Testis (tissue), 3 donors: ENCODE results near the gene C8G. TPM values are rescaled to one million over a fixed set of nuclear protein-coding genes. Genes with fewer than 3 reads are reported as not detected.

Experiments
- DNase-seq: peaks from one replicate; pipeline ENCODE4 v3.0.0-alpha.2; 2019
- H3K27ac ChIP-seq, 2 donors: fragments of 200-600 bp; sonication (generic); one replicate each; pipeline ENCODE4 v1.5.1; 2019
- H3K27me3 ChIP-seq: fragments of 200-600 bp; sonication (generic); one replicate; pipeline ENCODE4 v1.5.1; 2019
- H3K36me3 ChIP-seq: fragments of 200-600 bp; sonication (generic); one replicate; pipeline ENCODE4 v1.5.1; 2017; ENCODE audit warnings: low read depth; ENCODE audit errors: missing control alignments
- H3K4me1 ChIP-seq: fragments of 200-600 bp; sonication (generic); one replicate; pipeline ENCODE4 v1.5.1; 2019
- H3K4me3 ChIP-seq, 2 donors: fragments of 200-600 bp; sonication (generic); one replicate each; pipeline ENCODE4 v1.5.1; 2017 to 2019
- H3K9me3 ChIP-seq: fragments of 200-600 bp; sonication (generic); one replicate; pipeline ENCODE4 v1.5.1; 2017
- CTCF ChIP-seq, 3 experiments: fragments of 450-650 bp in 2 of 3; fragments of 200-600 bp in 1 of 3; sonication (generic) in 1 of 3; IDR thresholded peaks; one replicate each; pipeline ENCODE4 v1.5.1; 2016 to 2019; ENCODE audit warnings: antibody characterized with exemption in 3 of 3, mild to moderate bottlenecking in 2 of 3, moderate library complexity in 1 of 3
- POLR2A ChIP-seq: fragments of 450-650 bp; IDR thresholded peaks from one replicate; pipeline ENCODE4 v1.6.1; 2017; ENCODE audit warnings: antibody characterized with exemption, mild to moderate bottlenecking, moderate library complexity
- WGBS, 2 donors: methylation state at CpG; one replicate each; pipeline ENCODE4 v1.1.5; 2018; 5-methylcytosine and 5-hydroxymethylcytosine counted together
- intact Hi-C: fragments of 100-400 bp; cut with DNase I; formaldehyde crosslinking; loops from one replicate; pipeline ENCODE4 v1.15.1; 2023; ENCODE audit warnings: low total_unique reads
- polyA plus RNA-seq: library from polyadenylated mRNA; stranded (reverse); fragments of 350-450 nt; fragmentation: Illumina TruSeq; extraction: RNeasy Lipid Tissue Mini Kit (QIAGEN cat#74804); gene quantifications from one replicate; pipeline ENCODE4 v1.2.3, GENCODE V29; 2014; ENCODE audit warnings: low read depth, low replicate concordance; ENCODE audit not compliant: insufficient read depth
- total RNA-seq, 2 donors: library from RNA; depleted of rRNA; stranded (reverse); fragments of >200 nt; gene quantifications; one replicate each; pipeline ENCODE4 v1.2.3, GENCODE V29; 2016

Gene C8G
- total and polyA plus RNA-seq, 3 donors from 2014 or later: 4.6 to 4.9 (median 4.6) TPM

GRCh38 chr9:136917902-136918301, 27.1 kb upstream of the C8G start:
- no peak for DNase-seq
- WGBS, 2 donors: 92 to 94% methylated on average over 11 of the region's 11 CpGs
- intact Hi-C loops: no loop called here
- TF ChIP-seq POLR2A (no peak), CTCF (IDR thresholded peaks at IDR 0.05) (no peak)
- Histone ChIP-seq H3K27ac (no peak overlapping the region), H3K9me3 (no peaks in the 10 kb centered on the region), H3K4me3 (no peak overlapping the region), H3K4me1 (peaks cover 15% of the 10 kb centered on the region), H3K36me3 (no peaks in the 10 kb centered on the region), H3K27me3 (no peaks in the 10 kb centered on the region)

GRCh38 chr9:136920069-136920468, 25.0 kb upstream of the C8G start:
- Histone ChIP-seq H3K36me3 (no peaks in the 10 kb centered on the region), H3K4me1 (peaks cover 15% of the 10 kb centered on the region), H3K4me3 (no peak overlapping the region), H3K27me3 (no peaks in the 10 kb centered on the region), H3K9me3 (no peaks in the 10 kb centered on the region), H3K27ac (no peak overlapping the region)
- 95 to 99% methylated on average over 14 of the region's 15 CpGs for WGBS, 2 donors
- TF ChIP-seq CTCF (IDR thresholded peaks at IDR 0.05) (no peak), POLR2A (no peak)
- intact Hi-C loops: no loop called here
- DNase-seq: no peak

GRCh38 chr9:136920734-136921231, 24.3 kb upstream of the C8G start:
- Histone ChIP-seq H3K9me3 (no peaks in the 10 kb centered on the region), H3K27ac (no peak overlapping the region), H3K4me3 (no peak overlapping the region), H3K27me3 (no peaks in the 10 kb centered on the region), H3K4me1 (peaks cover 15% of the 10 kb centered on the region), H3K36me3 (no peaks in the 10 kb centered on the region)
- DNase-seq: no peak
- WGBS, 2 donors: 95% methylated on average over 11 to 14 of the region's 14 CpGs
- TF ChIP-seq CTCF (IDR thresholded peaks at IDR 0.05): no peak
- TF ChIP-seq POLR2A: no peak
- intact Hi-C loops: no loop called here

DNA sequence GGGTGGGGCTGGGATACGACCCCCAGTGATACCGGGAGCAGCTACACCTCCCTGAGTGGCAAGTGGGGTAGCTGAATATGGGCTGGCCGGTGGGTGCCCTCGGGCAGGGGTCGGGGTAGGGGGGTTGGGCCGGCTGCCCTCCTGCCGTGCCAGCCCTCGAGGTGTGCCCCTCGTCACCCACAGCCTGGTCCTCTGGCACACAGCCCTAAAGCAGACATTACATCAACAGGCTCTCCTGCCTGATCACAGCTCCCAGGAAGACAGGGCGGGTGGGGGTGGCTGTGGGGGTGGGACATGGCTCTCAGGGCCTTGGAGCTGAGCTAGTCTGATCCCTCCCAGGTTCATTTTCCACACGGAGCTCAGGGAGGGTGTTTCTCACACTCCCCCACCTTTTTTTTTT, 23.7 kb upstream of the C8G start:
- Histone ChIP-seq H3K27ac (no peak overlapping the region), H3K4me1 (peaks cover 15% of the 10 kb centered on the region), H3K9me3 (no peaks in the 10 kb centered on the region), H3K36me3 (no peaks in the 10 kb centered on the region), H3K27me3 (no peaks in the 10 kb centered on the region), H3K4me3 (no peak overlapping the region)
- intact Hi-C loops: no loop called here
- TF ChIP-seq CTCF (IDR thresholded peaks at IDR 0.05): no peak
- TF ChIP-seq POLR2A: no peak
- no peak for DNase-seq
- 60 to 80% methylated on average over 1 to 11 of the region's 11 CpGs for WGBS, 2 donors

DNA sequence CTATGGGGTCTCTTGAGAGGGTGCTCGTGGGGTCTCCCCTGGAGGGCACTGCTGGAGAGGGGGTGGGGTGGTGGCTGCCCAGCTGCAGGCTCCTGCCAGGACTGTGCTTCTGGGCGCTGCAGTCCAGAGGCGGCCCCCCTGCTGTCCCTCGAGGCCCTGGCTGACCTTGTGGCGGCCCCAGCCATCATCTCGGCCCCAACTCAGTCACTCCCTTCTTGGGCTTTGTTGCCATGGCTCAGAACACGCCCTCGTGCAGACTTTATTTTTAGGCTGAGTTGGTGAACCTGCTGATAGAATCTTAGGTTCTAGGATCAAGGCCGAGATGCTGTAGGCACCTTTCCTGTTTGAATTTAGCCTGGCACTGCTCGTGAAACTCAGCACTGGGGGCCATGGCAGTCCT, 23.3 kb upstream of the C8G start:
- no peaks in the 10 kb centered on the region for H3K36me3 ChIP-seq
- peak; percentile 44 for DNase-seq

More for the DNA sequence above, 23.3 kb upstream of the C8G start:
- WGBS, 2 donors: 56 to 61% methylated on average over 10 of the region's 10 CpGs
- Histone ChIP-seq H3K4me3 (no peak overlapping the region), H3K4me1 (peaks cover 15% of the 10 kb centered on the region), H3K9me3 (no peaks in the 10 kb centered on the region), H3K27ac (no peak overlapping the region), H3K27me3 (no peaks in the 10 kb centered on the region)
- intact Hi-C loops: no loop called here
- TF ChIP-seq CTCF (IDR thresholded peaks at IDR 0.05): no peak
- no peak for TF ChIP-seq POLR2A
